K562 (cell line): ENCODE results near the gene CACNA2D2. TPM values are rescaled to one million over a fixed set of nuclear protein-coding genes. Genes with fewer than 3 reads are reported as not detected.
A peak's percentile ranks its signal among the peaks of the same experiment; 100 is the strongest.

Experiments used
- BCL6 ChIP-seq: fragments of 250-450 bp; sonication (Bioruptor Pico); IDR thresholded peaks from 2 replicates; pipeline ENCODE4 v1.4.0; 2020
- KAT8 ChIP-seq: fragments of 450-650 bp; IDR thresholded peaks from 2 replicates; pipeline ENCODE4 v1.6.1; 2016; ENCODE audit warnings: low read depth, mild to moderate bottlenecking
- KDM5B ChIP-seq: fragments of 200-600 bp; sonication (generic); IDR thresholded peaks from 2 replicates; pipeline ENCODE4 v1.6.1; 2012; ENCODE audit warnings: low read depth, mild to moderate bottlenecking, moderate library complexity, low read length, control low read depth, inconsistent platforms; ENCODE audit not compliant: insufficient replicate concordance
- MCM3 ChIP-seq: fragments of 450-650 bp; IDR thresholded peaks from 2 replicates; pipeline ENCODE4 v1.6.1; 2016
- SAP30 ChIP-seq: fragments of 200-600 bp; sonication (generic); IDR thresholded peaks from 2 replicates; pipeline ENCODE4 v1.6.1; 2012; ENCODE audit warnings: borderline replicate concordance, low read depth, mild to moderate bottlenecking, moderate library complexity, low read length, control low read depth, inconsistent platforms; ENCODE audit not compliant: insufficient read depth, poor library complexity, severe bottlenecking
- SRSF7 ChIP-seq: fragments of 200-400 bp; formaldehyde crosslinking; optimal IDR thresholded peaks from 2 replicates; pipeline ENCODE3; 2017; ENCODE audit warnings: mild to moderate bottlenecking, low read depth, low read length
- THRAP3 ChIP-seq: fragments of 450-650 bp; IDR thresholded peaks from 2 replicates; pipeline ENCODE4 v1.6.1; 2016; ENCODE audit warnings: mild to moderate bottlenecking, inconsistent platforms, borderline replicate concordance
- ZNF121 ChIP-seq: sonication (generic); formaldehyde crosslinking; conservative IDR thresholded peaks from 2 replicates; pipeline ENCODE4 v1.8.0; 2022; ENCODE audit warnings: missing genetic modification reagents
- ZNF583 ChIP-seq: fragments of 250-450 bp; sonication (Bioruptor Pico); IDR thresholded peaks from 2 replicates; pipeline ENCODE4 v1.4.0; 2020
- polyA plus RNA-seq, 8 experiments: library from polyadenylated mRNA; depleted of rRNA in 4 of 8; stranded (reverse) in 5 of 8; unstranded in 3 of 8; fragments of >200 nt; fragmentation: Nextera tagmentation in 2 of 8; fragmentation: Illumina TruSeq in 1 of 8; extraction: Ambion mirVana in 2 of 8; extraction: Trizol in 1 of 8; gene quantifications; 2 replicates each; pipeline versions ENCODE4 v1.2.1 to v1.2.3, GENCODE V29; 2011 to 2014; ENCODE audit warnings: inconsistent platforms in 1 of 8, missing spikeins in 1 of 8
- total RNA-seq, 7 experiments: library from RNA; depleted of rRNA in 6 of 7; stranded (reverse); fragments of >200 nt in 6 of 7; fragmentation: Illumina TruSeq in 2 of 7; extraction: Trizol in 2 of 7; gene quantifications; 2 replicates each; pipeline versions ENCODE4 v1.2.1 to v1.2.3, GENCODE V29; 2011 to 2021; ENCODE audit warnings: low replicate concordance in 1 of 7
- TF ChIP-seq, protein P1 (sequence below): sonication (generic); formaldehyde crosslinking; IDR thresholded peaks from 2 replicates; pipeline ENCODE4 v1.8.0; 2023; ENCODE audit warnings: missing genetic modification reagents, mild to moderate bottlenecking, borderline replicate concordance
- TF ChIP-seq, protein P2 (sequence below): sonication (generic); formaldehyde crosslinking; IDR thresholded peaks from 2 replicates; pipeline ENCODE4 v1.8.0; 2023; ENCODE audit warnings: mild to moderate bottlenecking, missing genetic modification reagents
- TF ChIP-seq, protein P3 (sequence below): fragments of 450-650 bp; conservative IDR thresholded peaks from 2 replicates; pipeline ENCODE4 v1.6.1; 2016; ENCODE audit warnings: missing genetic modification characterization, low read depth, mild to moderate bottlenecking, missing compliant biosample characterization, moderate library complexity
- TF ChIP-seq, protein P4 (sequence below): sonication (generic); formaldehyde crosslinking; IDR thresholded peaks from 2 replicates; pipeline ENCODE4 v1.8.0; 2022; ENCODE audit warnings: mild to moderate bottlenecking, missing genetic modification reagents
- TF ChIP-seq, protein P5 (sequence below): fragments of 450-650 bp; formaldehyde crosslinking; IDR thresholded peaks from 2 replicates; pipeline ENCODE4 v1.4.0; 2022; ENCODE audit warnings: mild to moderate bottlenecking, moderate library complexity

Gene CACNA2D2
- total and polyA plus RNA-seq, 9 of the 15 experiments (the other 6 are each of a cell fraction or from before 2014, with no cell fraction given) = 0.11 to 0.58 (median 0.36) TPM; not detected in 2

DNA sequence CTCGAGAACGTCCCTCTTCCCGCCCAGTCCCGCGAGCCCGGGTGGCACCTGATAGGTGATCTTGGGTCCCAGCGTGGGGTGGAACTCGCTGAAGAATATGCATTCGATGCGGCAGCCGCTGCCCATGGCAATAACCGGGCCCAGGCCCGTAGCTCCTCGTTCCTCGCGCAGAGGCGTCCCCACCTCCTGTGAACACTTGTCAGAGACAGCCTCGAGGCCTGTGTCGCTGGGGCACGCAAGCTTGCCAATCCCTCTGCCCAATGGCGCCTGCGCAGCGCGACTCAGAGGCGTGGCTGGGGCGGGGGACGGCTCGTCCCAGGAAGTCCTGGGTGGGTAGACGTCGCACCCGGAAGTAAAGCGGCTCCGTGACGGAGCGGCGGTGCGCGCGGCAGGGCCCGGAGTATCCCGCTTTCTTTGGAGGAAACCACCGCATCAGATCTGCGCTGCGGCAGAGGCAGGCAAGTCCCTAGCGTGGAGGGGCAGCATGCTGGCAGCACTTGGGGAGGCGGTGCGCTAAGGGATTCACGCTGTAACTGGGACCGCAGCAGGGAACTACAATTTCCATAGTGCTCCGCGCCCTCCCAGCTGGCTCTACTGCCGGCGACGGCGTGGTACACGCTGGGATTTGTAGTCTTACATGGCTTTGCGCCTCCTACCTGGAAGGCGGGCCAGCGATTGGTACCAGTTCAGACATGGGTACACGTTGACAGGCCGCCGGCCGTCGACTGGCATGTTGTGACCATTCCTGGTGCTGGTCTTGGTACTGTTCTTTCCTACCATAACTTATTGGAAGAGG lies 152.7 kb downstream of the CACNA2D2 start, which contains the start of the genes CYB561D2 and NPRL2 (continued):
- peak; percentile 49; the same call in 1 of the 2 replicates for TF ChIP-seq ZNF583 (CRISPR knock-in tag)
- no peak for TF ChIP-seq ZNF121 (CRISPR knock-in tag)
- TF ChIP-seq, protein P1, sequence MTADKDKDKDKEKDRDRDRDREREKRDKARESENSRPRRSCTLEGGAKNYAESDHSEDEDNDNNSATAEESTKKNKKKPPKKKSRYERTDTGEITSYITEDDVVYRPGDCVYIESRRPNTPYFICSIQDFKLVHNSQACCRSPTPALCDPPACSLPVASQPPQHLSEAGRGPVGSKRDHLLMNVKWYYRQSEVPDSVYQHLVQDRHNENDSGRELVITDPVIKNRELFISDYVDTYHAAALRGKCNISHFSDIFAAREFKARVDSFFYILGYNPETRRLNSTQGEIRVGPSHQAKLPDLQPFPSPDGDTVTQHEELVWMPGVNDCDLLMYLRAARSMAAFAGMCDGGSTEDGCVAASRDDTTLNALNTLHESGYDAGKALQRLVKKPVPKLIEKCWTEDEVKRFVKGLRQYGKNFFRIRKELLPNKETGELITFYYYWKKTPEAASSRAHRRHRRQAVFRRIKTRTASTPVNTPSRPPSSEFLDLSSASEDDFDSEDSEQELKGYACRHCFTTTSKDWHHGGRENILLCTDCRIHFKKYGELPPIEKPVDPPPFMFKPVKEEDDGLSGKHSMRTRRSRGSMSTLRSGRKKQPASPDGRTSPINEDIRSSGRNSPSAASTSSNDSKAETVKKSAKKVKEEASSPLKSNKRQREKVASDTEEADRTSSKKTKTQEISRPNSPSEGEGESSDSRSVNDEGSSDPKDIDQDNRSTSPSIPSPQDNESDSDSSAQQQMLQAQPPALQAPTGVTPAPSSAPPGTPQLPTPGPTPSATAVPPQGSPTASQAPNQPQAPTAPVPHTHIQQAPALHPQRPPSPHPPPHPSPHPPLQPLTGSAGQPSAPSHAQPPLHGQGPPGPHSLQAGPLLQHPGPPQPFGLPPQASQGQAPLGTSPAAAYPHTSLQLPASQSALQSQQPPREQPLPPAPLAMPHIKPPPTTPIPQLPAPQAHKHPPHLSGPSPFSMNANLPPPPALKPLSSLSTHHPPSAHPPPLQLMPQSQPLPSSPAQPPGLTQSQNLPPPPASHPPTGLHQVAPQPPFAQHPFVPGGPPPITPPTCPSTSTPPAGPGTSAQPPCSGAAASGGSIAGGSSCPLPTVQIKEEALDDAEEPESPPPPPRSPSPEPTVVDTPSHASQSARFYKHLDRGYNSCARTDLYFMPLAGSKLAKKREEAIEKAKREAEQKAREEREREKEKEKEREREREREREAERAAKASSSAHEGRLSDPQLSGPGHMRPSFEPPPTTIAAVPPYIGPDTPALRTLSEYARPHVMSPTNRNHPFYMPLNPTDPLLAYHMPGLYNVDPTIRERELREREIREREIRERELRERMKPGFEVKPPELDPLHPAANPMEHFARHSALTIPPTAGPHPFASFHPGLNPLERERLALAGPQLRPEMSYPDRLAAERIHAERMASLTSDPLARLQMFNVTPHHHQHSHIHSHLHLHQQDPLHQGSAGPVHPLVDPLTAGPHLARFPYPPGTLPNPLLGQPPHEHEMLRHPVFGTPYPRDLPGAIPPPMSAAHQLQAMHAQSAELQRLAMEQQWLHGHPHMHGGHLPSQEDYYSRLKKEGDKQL (CRISPR knock-in tag) = no peak
- TF ChIP-seq BCL6 (CRISPR knock-in tag) = no peak
- no peak for TF ChIP-seq MCM3
- TF ChIP-seq KDM5B = peak; percentile 69
- TF ChIP-seq, protein P2, sequence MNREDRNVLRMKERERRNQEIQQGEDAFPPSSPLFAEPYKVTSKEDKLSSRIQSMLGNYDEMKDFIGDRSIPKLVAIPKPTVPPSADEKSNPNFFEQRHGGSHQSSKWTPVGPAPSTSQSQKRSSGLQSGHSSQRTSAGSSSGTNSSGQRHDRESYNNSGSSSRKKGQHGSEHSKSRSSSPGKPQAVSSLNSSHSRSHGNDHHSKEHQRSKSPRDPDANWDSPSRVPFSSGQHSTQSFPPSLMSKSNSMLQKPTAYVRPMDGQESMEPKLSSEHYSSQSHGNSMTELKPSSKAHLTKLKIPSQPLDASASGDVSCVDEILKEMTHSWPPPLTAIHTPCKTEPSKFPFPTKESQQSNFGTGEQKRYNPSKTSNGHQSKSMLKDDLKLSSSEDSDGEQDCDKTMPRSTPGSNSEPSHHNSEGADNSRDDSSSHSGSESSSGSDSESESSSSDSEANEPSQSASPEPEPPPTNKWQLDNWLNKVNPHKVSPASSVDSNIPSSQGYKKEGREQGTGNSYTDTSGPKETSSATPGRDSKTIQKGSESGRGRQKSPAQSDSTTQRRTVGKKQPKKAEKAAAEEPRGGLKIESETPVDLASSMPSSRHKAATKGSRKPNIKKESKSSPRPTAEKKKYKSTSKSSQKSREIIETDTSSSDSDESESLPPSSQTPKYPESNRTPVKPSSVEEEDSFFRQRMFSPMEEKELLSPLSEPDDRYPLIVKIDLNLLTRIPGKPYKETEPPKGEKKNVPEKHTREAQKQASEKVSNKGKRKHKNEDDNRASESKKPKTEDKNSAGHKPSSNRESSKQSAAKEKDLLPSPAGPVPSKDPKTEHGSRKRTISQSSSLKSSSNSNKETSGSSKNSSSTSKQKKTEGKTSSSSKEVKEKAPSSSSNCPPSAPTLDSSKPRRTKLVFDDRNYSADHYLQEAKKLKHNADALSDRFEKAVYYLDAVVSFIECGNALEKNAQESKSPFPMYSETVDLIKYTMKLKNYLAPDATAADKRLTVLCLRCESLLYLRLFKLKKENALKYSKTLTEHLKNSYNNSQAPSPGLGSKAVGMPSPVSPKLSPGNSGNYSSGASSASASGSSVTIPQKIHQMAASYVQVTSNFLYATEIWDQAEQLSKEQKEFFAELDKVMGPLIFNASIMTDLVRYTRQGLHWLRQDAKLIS (CRISPR knock-in tag) = no peak
- TF ChIP-seq THRAP3 = no peak
- TF ChIP-seq, protein P3, sequence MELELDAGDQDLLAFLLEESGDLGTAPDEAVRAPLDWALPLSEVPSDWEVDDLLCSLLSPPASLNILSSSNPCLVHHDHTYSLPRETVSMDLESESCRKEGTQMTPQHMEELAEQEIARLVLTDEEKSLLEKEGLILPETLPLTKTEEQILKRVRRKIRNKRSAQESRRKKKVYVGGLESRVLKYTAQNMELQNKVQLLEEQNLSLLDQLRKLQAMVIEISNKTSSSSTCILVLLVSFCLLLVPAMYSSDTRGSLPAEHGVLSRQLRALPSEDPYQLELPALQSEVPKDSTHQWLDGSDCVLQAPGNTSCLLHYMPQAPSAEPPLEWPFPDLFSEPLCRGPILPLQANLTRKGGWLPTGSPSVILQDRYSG (tag) = no peak; the same call in 1 of the 2 replicates
- TF ChIP-seq SRSF7 = no peak
- peak; percentile 84 for TF ChIP-seq SAP30
- TF ChIP-seq, protein P4, sequence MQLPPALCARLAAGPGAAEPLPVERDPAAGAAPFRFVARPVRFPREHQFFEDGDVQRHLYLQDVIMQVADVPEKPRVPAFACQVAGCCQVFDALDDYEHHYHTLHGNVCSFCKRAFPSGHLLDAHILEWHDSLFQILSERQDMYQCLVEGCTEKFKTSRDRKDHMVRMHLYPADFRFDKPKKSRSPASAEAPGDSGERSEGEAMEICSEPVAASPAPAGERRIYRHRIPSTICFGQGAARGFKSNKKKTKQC (CRISPR knock-in tag) = 0 out of 2 replicates have a peak, but pooled peaks have one; percentile 8
- TF ChIP-seq, protein P5, sequence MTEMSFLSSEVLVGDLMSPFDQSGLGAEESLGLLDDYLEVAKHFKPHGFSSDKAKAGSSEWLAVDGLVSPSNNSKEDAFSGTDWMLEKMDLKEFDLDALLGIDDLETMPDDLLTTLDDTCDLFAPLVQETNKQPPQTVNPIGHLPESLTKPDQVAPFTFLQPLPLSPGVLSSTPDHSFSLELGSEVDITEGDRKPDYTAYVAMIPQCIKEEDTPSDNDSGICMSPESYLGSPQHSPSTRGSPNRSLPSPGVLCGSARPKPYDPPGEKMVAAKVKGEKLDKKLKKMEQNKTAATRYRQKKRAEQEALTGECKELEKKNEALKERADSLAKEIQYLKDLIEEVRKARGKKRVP (CRISPR knock-in tag) = peak; percentile 59; the same call in 1 of the 2 replicates
- no peak for TF ChIP-seq KAT8
